ENCODE results near the gene LCN12.

The LCN12 gene

DNA sequence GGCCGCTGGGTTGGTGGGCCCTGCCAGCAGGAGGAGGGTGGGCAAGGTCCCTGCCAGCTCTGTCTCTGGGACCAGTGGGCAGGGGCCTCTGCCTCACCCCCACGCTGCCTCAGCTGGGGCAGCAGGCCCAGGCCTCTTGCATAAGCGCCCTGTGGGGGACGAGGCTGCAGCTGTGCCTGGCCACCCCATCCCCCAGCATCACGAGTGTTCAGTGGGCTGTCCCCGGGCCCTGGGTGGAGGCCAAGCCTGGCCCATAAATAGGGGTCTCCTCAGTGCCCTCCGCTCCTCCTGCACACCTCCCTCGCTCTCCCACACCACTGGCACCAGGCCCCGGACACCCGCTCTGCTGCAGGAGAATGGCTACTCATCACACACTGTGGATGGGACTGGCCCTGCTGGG, 25.1 kb downstream of the LCN12 start, which contains the start of gene PTGDS:
Gene PTGDS (plus strand): TSS at position 282 of the 400 bp plus-strand sequence. CDS start 75 bp downstream, at position 357.
- no peak within 1 kb of the TSS for H3K27ac Mint-ChIP-seq
- H3K9me3 Mint-ChIP-seq: no peaks in the 10 kb centered on the region
- no peak for DNase-seq (ENCODE audit: low spot score)
- no peaks in the 10 kb centered on the region for H3K36me3 Mint-ChIP-seq (ENCODE audit: low read depth)
- H3K4me1 Mint-ChIP-seq (ENCODE audit: low read depth): peaks cover 6% of the 10 kb centered on the region
- H3K27me3 Mint-ChIP-seq (ENCODE audit: low read depth): peaks cover 2% of the 10 kb centered on the region
- no peak within 1 kb of the TSS for H3K4me3 Mint-ChIP-seq

DNA sequence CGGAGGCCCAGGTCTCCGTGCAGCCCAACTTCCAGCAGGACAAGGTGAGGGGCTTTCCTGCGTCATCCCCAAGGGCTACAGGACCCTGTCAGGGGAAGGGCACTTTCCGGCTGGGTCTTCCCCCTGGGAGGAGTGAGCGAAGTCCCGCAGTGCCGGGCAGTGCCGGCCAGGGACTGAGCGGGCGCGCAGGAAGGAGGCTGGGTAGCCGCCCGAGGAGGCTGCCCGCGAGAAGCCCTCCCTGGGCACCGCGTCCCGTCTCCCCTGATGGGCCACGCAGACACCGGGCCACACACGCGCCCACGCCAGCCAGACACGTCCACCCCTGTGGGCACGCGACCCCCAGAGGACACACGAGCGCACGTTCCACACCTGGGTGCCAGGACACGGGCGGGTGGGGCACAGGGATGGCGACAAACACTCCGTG, 25.6 kb downstream of the LCN12 start:
- Mint-ChIP-seq H3K4me1 (ENCODE audit: low read depth) (peaks cover 6% of the 10 kb centered on the region), H3K9me3 (no peaks in the 10 kb centered on the region), H3K27ac (no peak overlapping the region), H3K27me3 (ENCODE audit: low read depth) (peaks cover 2% of the 10 kb centered on the region), H3K4me3 (no peak overlapping the region), H3K36me3 (ENCODE audit: low read depth) (no peaks in the 10 kb centered on the region)
- DNase-seq (ENCODE audit: low spot score): no peak

DNA sequence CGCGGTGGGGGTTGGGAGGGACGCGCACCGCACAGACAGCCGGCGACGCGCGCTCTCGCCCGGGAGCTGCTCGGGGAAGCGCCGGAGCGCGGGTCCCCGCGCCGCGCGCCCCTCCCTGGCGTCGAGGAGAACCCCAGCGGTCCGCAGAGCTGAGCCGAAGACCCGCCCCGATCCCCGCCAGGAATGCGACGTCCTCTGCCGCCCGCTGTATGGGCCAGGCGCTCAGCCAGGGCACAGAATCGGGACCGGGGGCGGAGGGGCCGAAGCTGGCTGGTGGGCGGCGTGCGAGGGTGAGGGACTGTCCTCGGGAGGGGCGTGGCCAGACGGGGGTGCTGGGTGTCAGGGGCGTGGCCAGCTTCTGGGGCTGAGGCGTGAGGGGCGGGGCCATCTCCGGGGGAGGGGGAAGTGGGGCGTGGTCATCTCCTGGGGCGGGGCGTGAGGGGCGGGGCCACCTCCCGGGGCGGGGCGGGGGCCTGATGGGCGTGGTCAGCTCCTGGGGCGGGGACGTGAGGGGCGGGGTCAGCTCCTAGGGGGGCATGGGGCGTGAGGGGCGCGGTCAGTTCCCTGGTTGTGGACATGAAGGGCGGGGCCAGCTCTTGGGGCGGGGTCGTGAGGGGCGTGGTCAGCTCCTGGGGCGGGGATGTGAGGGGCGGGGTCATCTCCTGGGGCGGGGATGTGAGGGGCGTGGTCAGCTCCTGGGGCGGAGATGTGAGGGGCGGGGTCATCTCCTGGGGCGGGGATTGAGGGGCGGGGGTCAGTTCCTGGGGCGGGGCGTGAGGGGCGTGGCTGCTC, 26.2 kb downstream of the LCN12 start:
- Mint-ChIP-seq H3K9me3 (no peaks in the 10 kb centered on the region), H3K27ac (no peak overlapping the region), H3K4me1 (ENCODE audit: low read depth) (peaks cover 6% of the 10 kb centered on the region), H3K27me3 (ENCODE audit: low read depth) (peaks cover 5% of the 10 kb centered on the region), H3K4me3 (no peak overlapping the region), H3K36me3 (ENCODE audit: low read depth) (no peaks in the 10 kb centered on the region)
- DNase-seq (ENCODE audit: low spot score): peak; percentile 57

DNA sequence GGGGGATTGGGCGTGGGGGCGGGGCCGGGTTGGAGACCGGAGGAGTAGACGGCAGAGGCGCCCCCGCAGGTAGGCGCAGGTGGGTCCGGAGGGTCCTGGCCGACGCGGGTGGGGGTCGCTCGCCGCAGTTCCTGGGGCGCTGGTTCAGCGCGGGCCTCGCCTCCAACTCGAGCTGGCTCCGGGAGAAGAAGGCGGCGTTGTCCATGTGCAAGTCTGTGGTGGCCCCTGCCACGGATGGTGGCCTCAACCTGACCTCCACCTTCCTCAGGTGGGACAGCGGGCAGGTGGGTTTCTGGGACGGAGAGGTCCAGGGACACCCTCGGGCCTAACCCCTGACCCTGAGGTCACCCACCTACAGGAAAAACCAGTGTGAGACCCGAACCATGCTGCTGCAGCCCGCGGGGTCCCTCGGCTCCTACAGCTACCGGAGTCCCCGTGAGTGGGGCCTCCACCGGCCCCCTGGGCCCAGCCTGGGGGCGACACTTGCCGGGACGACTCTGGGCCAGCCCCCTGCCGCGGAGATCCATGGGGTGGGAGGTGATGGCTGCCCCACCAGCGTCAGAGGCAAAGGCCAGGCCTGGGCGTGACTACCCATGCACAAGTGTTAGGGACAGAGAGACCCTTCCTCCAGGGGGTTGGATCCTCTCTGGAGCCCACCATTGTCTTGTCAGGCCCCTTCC, 26.9 kb downstream of the LCN12 start:
- no peak overlapping the region for H3K27ac Mint-ChIP-seq
- peaks cover 9% of the 10 kb centered on the region for H3K27me3 Mint-ChIP-seq (ENCODE audit: low read depth)
- no peak overlapping the region for H3K4me3 Mint-ChIP-seq
- H3K4me1 Mint-ChIP-seq (ENCODE audit: low read depth): peaks cover 6% of the 10 kb centered on the region
- no peaks in the 10 kb centered on the region for H3K36me3 Mint-ChIP-seq (ENCODE audit: low read depth)
- DNase-seq (ENCODE audit: low spot score): no peak
- no peaks in the 10 kb centered on the region for H3K9me3 Mint-ChIP-seq

DNA sequence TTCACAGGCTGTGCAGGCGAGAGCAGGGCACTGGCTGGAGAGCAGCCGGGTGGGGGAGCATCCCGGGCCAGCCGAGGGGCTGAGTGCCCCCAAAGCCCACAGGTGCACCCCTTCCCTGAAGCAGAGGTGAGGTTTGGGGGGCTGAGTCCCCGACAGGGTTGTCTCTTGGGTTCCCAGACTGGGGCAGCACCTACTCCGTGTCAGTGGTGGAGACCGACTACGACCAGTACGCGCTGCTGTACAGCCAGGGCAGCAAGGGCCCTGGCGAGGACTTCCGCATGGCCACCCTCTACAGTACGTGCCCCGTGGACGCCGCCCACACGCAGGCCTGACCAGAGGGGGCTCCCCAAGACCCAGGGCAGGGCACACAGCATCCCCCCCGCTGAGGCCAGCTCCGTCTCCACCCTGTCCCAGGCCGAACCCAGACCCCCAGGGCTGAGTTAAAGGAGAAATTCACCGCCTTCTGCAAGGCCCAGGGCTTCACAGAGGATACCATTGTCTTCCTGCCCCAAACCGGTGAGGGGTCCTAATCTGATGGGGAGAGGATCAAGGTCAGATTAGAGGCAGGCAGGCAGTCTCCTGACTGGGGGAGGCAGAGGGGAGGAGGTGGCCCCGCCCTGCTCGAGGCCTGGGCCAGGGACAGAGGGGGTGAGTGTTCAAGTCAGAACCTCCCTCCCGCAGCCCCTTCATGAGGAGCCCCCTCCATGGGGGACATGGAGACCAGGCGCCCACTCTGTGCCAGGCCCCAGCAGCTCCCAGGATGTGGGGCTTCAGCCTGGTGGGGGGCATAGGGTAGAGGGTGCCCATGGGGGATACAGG, 27.9 kb downstream of the LCN12 start:
- Mint-ChIP-seq H3K27me3 (ENCODE audit: low read depth) (peaks cover 15% of the 10 kb centered on the region), H3K36me3 (ENCODE audit: low read depth) (no peaks in the 10 kb centered on the region), H3K4me3 (no peak overlapping the region), H3K9me3 (no peaks in the 10 kb centered on the region), H3K27ac (no peak overlapping the region), H3K4me1 (ENCODE audit: low read depth) (peaks cover 4% of the 10 kb centered on the region)
- DNase-seq (ENCODE audit: low spot score): no peak

DNA sequence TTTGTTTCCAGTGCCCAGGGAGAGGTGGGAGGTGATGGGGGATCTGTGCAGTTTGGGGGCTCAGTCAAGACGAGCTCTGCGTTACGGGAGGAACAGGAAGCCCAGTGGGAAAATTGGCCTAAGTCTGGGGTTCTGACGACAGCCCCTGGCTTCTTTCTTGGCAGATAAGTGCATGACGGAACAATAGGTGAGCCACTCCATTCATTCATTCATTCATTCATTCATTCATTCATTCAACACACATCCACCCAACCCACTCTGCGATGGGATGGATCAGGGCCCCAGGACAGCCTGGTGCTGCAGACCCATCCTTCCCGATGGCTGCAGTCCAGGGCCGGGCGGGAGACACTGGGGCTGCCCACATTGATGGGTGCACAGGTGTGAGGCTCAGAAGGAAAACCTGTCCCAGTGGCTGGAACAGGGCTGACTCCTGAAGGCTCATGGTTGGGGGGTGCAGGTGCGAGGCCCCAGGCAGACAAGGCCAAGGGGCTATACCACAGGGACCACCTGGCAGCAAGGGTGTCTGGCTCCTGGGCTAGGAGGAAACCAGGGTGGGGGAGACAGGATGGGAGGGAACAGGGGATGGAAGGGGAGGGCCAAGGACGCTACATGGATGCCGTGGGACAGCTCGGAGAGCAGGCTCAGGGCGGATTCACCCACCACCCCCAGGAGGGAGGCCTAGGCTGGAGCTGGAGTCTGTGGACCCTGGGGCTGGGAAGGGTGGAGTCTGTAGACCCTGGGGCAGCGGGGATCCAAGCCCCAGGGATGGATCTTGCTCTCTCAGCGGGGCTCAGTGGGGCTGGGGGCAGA, 28.8 kb downstream of the LCN12 start:
- no peak overlapping the region for H3K4me3 Mint-ChIP-seq
- H3K4me1 Mint-ChIP-seq (ENCODE audit: low read depth): no peaks in the 10 kb centered on the region
- H3K27ac Mint-ChIP-seq: no peak overlapping the region
- no peaks in the 10 kb centered on the region for H3K9me3 Mint-ChIP-seq
- no peak for DNase-seq (ENCODE audit: low spot score)
- H3K36me3 Mint-ChIP-seq (ENCODE audit: low read depth): no peaks in the 10 kb centered on the region
- H3K27me3 Mint-ChIP-seq (ENCODE audit: low read depth): peaks cover 13% of the 10 kb centered on the region

DNA sequence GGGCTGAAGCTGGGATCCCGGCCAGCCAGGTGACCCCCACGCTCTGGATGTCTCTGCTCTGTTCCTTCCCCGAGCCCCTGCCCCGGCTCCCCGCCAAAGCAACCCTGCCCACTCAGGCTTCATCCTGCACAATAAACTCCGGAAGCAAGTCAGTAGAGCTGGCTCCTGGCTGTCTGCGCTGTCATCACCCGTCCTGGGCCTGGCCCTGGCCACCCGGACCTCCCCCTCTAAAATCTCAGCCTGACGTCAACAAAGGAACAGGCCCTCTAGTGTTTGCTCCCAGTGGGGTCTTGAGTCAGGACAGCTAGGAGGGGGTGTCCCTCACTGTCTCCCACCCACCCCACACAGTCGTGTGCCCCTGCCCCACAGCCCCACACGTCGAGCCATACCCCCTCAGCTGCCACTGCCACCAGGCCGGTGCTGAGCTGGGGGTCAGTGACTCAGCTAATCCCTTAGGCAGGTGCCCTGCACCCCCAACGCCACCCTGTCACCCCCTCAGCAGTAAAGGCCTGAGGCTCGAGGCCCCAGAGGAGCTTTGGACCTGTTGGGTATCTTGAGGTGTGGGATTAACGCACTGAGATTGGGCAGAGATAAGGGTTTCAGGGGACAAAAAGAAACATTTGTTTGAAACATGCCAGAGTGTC, 29.6 kb downstream of the LCN12 start:
- H3K27ac Mint-ChIP-seq: no peak overlapping the region
- no peaks in the 10 kb centered on the region for H3K4me1 Mint-ChIP-seq (ENCODE audit: low read depth)
- H3K9me3 Mint-ChIP-seq: no peaks in the 10 kb centered on the region
- H3K4me3 Mint-ChIP-seq: no peak overlapping the region
- no peak for DNase-seq (ENCODE audit: low spot score)
- no peaks in the 10 kb centered on the region for H3K36me3 Mint-ChIP-seq (ENCODE audit: low read depth)
- H3K27me3 Mint-ChIP-seq (ENCODE audit: low read depth): peaks cover 18% of the 10 kb centered on the region

DNA sequence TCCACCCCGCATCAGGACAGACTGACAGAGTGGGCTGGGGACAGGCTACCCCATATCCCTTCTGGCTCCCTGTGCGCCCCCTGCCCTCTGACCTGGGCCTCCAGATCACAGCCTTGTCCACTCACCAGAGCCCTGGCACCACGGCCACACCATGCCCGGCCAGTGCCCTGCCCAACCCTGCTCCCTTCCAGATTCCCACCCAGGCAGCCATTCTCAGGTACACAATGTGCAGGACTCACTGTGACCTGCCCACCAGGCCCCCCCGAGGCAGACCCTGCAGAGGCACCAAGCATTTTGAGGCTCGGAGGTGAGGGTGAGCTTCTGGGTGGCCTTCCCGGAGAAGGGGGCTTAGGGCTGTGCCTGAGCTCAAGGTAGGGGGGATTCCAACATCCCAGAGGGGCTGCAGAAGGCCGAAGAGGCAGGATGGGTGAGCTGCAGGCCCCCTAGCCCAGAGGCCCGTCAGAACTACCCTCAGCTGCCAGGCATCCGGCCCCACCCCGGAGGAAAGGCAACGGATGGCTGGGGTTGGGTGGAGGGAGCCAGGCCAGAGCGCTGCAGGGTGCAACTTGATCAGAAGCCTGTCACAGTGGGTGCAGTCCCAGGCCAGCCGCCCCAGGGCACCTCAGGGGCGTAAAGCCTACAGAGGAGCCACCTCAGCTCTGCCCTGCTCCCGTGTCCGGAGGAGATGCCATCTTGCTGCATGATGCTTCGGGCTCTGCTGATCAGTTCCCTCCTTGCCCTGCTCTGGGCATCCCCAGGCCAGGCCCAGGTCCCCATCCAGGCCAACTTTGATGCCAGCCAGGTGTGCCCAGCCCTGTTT, 30.4 kb downstream of the LCN12 start, which contains the start of gene LCNL1:
Gene LCNL1 (plus strand): TSS at position 762 of the 820 bp plus-strand sequence. CDS start 594 bp downstream, outside the sequence.
- H3K4me3 Mint-ChIP-seq: no peak within 1 kb of the TSS
- no peak within 1 kb of the TSS for H3K27ac Mint-ChIP-seq

DNA sequence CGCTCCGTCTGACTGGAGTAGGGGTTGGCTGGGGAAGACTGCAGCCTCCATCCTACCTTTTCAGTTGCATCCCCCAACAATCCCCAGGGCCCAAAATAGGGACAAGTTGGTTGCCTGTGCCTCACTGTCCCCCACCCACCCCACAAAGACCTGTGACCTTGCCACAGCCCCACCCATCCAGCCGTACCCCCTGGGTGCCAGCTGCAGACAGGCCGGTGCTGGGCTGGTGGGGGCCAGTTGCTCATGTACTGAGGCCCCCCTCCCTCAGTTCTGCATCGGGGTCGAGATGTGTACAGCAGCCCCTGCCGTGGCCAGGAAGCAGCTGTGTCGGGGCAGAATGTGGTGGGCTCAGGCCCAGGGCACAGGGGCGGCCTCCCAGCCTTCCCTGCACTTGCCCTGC, 31.1 kb downstream of the LCN12 start:
- H3K27ac Mint-ChIP-seq: no peak overlapping the region
- no peaks in the 10 kb centered on the region for H3K9me3 Mint-ChIP-seq
- DNase-seq (ENCODE audit: low spot score): no peak
- H3K4me3 Mint-ChIP-seq: no peak overlapping the region
- H3K27me3 Mint-ChIP-seq (ENCODE audit: low read depth): peaks cover 27% of the 10 kb centered on the region
- no peaks in the 10 kb centered on the region for H3K36me3 Mint-ChIP-seq (ENCODE audit: low read depth)
- H3K4me1 Mint-ChIP-seq (ENCODE audit: low read depth): no peaks in the 10 kb centered on the region

More for the DNA sequence above, 30.4 kb downstream of the LCN12 start, which contains the start of gene LCNL1:
- H3K36me3 Mint-ChIP-seq (ENCODE audit: low read depth): no peaks in the 10 kb centered on the region
- H3K4me1 Mint-ChIP-seq (ENCODE audit: low read depth): no peaks in the 10 kb centered on the region
- no peaks in the 10 kb centered on the region for H3K9me3 Mint-ChIP-seq
- H3K27me3 Mint-ChIP-seq (ENCODE audit: low read depth): peaks cover 22% of the 10 kb centered on the region
- DNase-seq (ENCODE audit: low spot score): no peak

DNA sequence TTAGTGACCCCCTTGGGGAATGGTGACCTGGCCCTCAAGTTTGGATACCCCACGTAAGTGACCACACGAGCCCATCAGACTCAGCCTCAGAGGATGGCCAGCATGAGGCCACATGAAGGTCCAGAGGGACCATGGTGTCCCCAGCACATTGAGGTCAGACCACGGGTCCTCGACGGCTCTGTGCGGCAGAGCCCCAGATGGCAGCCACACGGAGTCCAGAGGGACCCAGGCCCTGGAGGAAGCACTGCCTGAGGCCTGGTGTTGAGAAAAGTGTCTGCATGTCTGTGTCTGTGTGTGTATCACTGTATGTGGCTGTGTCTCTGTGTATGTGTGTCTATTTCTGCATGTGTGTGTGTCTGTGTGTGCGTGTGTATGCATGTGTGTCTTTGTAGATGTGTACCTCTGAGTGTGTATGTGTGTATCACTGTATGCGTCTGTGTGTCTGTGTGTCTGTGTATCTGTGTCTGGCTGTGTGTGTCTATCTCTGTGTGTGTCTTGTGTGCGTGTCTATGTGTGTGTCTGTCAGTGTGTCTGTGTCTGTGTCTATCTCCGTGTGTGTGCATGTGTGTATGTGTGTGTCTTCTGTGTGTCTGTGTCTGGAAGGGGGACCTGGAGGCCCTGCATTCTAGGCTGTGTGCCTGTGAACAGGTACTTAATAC, 31.7 kb downstream of the LCN12 start:
- no peak for DNase-seq (ENCODE audit: low spot score)
- Mint-ChIP-seq H3K4me3 (no peak overlapping the region), H3K9me3 (no peaks in the 10 kb centered on the region), H3K4me1 (ENCODE audit: low read depth) (no peaks in the 10 kb centered on the region), H3K27me3 (ENCODE audit: low read depth) (peaks cover 30% of the 10 kb centered on the region), H3K36me3 (ENCODE audit: low read depth) (no peaks in the 10 kb centered on the region), H3K27ac (no peak overlapping the region)

DNA sequence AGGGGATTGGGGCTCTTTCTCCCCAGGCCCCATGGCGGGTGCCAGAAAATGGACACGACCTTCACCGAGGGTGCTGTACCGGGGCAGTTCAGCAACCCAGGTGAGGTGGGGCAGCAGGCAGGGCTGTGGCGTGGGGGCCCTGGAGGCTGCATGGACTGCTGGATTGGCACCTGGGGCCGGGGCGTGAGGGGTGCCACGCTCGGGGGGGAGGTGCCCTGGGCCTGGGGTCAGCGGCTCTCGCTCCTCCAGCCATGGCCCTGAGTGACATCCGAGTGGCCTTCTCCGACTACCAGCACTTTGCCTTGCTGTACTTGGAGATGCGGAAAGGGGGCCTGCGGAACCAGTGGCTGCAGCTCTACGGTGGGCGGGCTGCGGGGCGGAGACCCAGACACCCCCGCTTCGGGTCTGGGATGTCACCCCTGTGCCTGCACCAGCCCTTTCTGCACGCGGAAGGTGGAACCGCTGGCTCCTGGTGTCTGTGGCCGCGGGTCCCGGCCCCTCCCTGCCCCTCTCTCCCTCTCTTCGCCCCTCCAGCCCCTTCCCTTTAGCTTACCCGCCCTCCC, 32.5 kb downstream of the LCN12 start:
- Mint-ChIP-seq H3K36me3 (ENCODE audit: low read depth) (no peaks in the 10 kb centered on the region), H3K27ac (no peak overlapping the region), H3K27me3 (ENCODE audit: low read depth) (peaks cover 34% of the 10 kb centered on the region), H3K4me1 (ENCODE audit: low read depth) (no peaks in the 10 kb centered on the region), H3K9me3 (no peaks in the 10 kb centered on the region), H3K4me3 (no peak overlapping the region)
- no peak for DNase-seq (ENCODE audit: low spot score)
